ENCODE data around the gene PCYOX1L.
"Not testable (repeated sequence)": the region's sequence is repeated elsewhere in the genome, so short reads cannot be mapped to it uniquely, and the experiment has no call there.

PCYOX1L gene

DNA sequence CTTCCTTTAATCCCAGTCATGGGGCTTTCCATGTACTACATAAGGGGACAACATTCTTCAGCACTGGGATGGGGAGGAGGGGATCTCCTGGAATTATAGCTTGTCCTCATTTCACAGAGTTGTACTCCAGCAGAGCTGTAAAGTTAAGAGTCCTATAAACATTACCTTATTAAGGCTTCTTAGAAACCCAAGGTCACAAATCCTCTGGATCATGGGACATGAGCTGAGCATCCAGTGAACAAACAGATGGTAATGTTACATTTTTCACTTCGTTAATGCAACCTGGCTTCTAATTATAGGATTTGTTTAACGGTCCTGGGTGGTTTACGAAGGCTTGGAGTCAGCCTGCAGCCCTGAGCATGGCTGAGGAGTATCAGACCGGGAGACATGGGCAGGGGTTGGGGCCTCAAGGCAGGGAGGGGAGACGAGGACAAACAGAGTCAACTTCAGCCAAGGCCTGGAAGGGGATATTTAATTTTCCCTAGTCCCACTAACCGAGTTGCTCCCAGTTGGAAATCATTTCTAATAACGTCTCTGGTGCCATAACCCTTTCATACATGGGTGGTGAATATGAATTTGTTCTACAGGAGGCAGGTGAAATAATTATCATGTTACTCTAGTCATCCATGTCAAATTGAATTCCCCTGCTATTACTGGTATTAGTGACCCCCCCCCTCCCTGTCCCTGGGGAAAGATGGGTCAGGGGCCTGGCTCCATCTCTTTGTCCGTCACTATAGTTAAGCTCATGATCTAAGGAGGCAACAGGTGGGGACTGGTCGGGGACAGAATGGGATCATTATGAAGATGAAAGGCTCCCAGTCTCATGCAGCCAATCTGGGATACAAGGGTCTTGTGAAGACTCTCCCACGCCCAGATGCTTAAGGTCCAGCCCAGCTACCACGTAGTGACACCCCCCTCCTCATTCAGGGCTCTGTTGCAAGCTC, 32.0 kb downstream of the PCYOX1L start:
- DNase-seq, result no peak

DNA sequence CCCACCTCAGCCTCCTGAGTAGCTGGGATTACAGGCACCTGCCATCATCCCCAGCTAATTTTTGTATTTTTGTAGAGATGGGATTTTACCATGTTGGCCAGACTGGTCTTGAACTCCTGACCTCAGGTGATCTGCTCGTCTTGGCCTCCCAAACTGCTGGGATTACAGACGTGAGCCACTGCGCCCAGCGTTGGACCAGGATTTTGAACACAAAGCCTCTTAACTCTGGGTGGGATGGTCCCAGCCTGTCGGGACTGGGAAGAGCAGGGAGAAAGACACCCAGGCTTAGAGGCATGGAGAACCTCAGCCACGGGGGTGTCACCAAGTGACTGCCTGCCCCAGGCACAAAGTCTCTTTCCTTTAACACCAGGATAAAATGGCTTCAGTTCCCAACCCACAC, 33.2 kb downstream of the PCYOX1L start:
- DNase-seq, result not testable (repeated sequence)

DNA sequence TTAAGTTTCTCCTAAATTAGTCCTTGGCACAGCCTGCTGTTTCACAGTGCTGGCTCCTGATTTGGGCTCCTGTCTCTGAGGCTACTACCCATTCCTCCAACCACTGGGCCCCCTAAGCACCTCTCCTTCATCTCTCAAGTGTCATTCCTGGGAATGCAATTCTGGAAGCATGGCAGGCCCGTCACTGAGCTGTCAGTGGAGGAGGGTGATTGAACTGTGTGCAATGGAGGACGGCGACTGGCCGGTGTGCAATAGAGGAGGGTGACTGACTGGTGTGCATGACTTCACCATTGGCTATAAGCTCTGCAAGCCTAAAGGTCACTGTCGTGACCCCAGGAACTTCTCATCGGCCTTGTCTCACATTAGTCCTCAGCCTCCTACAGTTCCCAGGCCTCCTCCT, 33.7 kb downstream of the PCYOX1L start:
- DNase-seq, result no peak

DNA sequence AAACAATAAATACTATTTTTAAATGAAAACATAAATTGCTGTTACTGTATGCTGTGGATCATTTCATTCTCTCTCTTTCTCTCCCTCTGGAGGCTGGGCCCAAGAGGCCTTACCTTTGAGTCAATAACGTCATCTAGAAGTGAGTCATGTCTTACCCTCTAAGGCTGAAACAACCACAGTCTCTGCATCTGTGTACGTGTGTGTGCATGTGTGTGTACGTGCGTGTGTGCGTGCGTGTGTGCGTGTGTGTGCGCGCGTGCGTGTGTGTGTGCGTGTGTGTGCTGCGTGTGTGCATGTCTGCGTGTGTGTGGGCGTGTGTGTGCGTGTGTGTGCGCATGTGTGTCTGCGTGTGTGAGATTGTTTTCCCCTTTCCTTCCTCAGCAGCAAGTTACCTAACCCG, 34.9 kb downstream of the PCYOX1L start:
- DNase-seq, result no peak

DNA sequence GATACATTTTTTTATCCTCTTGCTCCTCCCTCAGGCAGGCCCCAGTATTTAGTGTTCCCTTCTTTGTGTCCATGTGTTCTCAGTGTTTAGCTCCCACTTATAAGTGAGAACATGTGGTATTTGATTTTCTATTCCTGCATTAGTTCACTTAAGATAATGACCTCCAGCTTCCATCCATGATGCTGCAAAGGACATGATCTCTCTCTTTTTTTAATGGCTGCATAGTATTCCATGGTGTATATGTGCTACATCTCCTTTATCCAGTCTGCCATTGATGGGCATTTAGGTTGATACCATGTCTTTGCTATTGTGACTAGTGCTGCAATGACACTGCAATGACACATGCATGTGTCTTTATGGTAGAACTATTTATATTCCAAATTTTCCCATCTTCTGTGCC, 37.1 kb downstream of the PCYOX1L start:
- not testable (repeated sequence) for DNase-seq

DNA sequence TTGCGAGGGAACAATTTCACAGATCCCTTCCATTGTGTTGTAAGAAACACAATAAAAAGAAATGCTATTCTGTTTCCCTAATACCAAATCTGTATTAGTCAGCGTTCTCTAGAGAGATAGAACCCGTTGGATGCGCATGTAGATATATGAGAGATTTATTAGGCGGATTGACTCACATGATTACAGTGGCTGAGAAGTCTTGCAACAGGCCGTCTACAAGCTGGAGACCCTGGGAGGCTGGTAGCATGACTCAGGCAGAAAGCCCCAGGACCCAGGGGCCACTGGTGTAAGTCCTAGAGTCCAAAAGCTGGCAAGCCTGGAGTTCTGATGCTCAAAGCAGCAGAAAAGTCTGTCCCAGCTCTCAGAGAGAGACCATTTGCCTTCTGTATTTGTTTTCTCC, 39.7 kb downstream of the PCYOX1L start:
- DNase-seq, result no peak

DNA sequence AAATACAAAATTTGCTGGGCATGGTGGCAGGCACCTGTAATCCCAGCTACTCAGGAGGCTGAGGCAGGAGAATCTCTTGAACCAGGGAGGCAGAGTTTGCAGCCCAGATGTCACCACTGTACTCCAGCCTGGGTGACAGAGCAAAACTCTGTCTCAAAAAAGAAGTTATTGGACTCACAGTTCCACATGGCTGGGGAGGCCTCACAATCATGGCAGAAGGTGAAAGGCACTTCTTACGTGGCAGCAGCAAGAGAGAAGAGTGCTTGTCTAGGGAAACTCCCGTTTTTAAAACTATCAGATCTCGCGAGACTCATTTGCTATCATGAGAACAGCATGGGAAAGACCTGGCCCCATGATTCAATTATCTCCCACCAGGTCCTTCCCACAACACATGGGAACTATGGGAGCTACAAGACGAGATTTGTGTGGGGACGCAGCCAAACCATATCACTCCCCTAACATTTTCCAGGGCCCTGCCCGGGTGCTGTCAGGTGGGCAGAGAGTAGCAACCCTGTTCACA, 41.0 kb downstream of the PCYOX1L start:
- DNase-seq, result not testable (repeated sequence)

DNA sequence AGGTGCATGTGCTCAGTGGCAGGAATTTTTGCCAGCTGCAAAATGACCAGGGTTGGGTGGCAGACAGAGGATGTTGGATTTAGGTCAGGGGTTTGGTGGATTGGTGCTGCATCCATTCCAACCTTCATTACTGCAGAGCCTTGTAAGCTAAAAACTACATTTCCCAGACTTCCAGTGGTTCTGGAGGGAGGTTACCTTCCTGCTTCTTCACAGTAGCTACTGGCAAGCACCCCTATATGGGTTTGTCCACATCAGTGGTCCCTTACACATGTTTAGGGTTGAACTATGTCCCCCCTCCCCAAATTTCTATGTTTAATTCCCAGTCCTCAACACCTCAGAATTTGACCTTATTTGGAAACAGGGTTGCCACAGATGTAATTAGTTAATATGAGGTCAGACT, 41.9 kb downstream of the PCYOX1L start:
- DNase-seq, result no peak

DNA sequence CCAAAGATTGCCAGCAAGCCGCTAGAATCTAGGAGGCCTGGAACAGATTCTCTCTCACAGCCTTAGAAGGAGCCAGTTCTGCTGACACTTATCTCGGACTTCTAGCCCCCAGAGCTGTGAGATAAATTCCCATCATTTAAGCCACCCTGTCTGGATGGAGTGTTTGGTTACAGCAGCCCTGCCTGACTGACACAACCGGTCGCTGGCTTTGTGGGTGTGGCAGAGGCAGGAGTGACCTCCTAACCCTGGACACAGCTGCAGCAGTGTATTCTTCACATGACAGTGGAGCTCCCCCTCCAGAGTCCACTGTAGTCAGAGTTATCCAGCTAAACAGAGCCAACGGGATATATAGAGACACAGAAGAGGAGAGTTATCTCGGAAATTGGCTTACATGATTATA, 42.5 kb downstream of the PCYOX1L start:
- DNase-seq, result no peak

DNA sequence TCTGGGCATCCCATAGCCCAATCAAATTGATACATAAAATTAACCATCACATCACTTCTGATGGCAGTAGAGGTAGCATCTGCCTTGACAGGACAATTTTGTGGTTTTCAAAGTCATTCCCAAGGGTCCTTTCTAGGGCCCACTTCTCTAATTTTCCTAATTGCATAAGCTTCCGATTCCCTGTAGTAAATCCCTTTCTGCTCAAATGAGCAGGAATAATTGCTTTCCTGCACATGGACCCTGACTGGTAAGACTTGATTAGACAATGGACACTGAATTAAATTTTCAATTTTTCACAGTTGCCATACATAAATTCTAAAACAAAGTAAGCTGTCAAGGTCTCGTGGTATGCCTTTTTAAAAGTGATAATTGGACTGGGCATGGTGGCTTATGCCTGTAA, 43.2 kb downstream of the PCYOX1L start:
- DNase-seq, result no peak

DNA sequence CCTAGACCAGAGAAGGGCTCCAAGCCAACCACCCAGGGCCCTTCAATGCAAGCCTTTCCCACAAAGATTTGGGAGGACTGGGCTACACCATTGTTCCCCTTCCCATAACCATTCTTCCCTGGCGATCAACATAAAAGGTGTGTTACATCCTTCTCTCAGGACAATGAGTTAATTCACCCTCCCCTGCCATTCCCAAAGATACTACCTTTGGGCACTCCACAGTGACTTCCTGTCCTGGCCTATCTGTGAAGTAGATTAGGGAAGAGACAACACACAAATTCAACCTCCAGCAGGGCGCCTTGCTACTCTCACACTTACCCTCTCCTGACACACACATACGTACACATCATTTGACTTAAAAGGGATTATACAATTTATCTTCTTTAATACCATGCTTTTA, 44.4 kb downstream of the PCYOX1L start:
- no peak for DNase-seq

DNA sequence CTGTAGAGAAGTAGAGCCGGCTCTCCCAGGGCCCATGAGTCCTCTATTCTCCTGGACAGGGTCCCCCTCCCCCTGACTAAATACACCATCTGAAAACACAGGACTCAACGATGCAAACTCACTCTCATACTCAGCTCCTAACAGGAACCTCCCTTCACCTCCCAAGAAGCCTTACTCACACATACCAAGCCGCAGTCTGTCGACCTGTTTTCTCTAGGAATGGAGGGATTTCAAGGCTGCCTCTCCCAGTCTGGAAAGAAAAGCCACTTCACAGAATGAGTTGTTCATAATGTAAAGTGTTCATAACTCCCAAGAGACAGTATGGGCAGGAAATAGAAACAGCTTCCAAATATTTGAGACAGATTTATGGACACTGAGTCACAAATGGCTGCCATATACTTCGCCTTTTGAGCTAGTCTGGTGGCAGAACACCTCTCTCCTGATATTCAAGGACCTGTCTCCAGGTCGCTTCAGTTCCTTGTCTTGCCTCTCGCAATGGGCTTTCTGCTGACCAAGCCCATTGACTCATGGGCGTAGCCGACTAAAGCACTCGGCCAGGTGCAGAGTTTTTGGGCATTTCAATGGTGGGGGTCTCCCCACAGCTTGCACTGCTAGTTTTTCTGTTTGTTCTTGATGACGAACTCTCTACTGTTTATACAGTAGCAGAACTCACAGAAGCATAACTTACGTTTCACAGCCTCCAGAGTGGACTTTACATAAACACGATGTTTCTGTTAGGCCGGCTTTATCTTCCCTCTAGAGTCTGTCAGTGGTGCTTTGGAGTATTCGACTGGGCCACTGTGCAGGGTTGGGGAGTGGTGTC, 46.3 kb downstream of the PCYOX1L start:
- DNase-seq, result no peak

DNA sequence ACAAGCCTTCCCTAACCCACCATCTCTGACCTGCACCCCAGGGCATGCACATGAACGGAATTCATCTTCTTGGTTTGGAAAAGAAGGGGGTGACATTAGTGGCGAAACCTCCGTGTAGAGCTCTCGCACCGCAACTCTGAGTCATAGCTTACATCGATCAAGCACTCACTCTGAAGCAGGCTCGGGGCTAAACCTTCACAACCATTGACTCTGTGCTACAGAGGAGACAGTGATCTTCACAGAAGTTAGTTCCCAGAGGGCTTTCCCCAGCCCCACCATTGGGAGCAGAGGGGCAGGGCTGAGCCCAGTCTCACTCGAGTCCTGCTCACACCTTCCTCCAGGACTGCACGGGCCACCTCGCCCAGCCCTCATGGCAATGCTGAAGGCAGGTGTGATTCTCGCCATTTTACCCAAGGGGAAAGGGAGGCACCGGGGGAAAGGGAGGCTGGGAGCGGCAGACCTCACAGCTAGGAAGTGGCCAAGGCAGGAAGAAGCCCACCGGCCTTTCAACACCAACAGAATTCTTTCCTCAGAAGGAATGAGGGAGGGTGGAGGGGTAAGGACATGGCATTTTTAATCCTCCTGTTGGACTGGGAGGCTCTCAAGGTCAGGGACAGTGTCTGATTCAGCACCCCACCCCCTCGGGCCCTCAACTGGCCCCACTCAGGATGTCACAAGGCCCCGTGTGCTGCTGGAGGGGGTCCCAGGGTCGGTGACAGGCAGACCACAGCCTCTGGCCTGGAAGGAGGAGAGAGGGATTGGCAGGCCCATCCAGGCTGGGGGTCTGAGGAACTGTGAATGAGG, 47.1 kb downstream of the PCYOX1L start:
- DNase-seq, result no peak

DNA sequence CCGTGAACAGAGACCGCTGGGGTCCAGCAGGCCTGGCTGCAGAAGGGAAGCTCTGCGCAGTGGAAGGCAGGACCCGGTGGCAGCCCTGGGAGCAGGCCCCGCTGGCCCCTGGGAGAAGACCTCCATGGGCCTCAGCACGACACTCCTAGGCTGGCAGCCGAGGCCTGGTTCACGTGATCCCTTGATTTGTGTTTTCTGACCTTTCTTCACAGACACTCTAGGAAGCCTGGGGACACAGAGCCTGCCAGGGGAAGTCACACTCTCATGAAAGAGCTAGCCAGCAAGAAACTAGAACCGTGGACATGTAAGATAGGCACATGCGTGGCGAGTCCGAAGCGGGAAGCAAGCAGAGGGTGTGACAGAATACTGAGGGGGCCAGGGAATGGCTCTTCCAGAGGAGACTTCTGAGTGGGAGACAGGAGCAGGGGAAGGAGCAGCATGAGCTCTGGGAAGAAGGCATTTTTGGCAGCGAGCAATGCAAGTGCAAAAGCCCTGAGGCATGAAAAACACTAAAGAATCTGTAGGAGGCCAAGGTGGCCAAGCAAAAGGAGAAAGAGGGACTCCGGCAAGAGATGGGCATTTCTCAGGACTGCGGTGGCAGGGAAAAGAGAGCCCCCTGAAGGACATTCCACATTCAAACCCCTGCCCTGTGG, 47.8 kb downstream of the PCYOX1L start:
- DNase-seq, result no peak

DNA sequence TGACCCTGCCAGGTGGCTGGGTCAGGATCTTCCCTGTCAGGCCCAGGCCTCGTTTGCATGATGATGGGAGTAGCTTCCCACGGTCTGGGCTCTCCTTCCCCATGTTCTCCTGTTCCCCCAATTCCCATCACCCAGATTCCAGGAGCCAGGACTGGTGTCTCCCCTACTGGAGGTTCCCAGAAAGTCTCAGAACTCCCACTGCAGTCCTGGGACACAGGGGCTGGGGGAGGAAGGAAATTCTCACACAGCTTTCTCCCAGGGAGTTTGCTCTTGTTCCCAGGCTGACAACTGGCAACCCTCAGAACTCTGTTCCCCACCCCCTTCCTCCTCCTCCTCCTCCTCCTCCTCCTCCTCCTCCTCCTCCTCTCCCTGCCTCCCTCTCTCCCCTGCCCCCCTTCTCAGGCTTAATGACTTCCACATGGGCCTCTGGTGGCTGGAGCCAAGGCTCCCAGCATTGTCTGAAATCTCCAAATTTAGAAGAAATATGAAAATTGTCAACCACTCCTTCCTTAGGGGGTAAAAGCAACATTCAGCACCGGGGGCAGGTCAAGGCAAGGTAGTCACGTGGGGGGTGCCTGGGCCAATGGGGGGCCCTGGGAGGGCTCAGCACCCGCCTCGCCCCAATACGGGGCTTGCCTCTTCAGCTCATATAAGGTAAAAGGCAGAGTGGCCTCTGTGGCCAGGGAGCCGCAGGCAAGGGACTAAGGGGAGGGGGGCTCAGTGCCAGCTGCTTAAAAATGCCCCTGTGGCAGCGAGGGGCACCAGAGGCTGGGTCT, 48.5 kb downstream of the PCYOX1L start:
- DNase-seq, result no peak

DNA sequence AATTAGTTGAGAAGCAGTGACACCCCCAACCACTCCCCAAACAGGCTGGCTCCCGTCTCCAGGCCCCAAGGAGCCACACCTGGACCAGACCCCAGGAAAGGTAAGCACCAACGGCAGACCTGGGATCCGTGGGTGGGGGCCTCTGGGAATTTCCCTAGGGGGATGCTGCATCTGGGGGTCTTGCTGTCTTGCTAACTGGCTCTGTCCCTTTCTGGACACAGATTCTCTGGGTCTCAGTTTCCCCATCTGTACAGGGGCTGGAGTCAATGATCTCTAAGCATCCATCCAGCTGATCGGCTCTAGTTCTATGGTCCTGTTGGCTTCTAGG, 49.1 kb downstream of the PCYOX1L start:
- DNase-seq, result no peak

DNA sequence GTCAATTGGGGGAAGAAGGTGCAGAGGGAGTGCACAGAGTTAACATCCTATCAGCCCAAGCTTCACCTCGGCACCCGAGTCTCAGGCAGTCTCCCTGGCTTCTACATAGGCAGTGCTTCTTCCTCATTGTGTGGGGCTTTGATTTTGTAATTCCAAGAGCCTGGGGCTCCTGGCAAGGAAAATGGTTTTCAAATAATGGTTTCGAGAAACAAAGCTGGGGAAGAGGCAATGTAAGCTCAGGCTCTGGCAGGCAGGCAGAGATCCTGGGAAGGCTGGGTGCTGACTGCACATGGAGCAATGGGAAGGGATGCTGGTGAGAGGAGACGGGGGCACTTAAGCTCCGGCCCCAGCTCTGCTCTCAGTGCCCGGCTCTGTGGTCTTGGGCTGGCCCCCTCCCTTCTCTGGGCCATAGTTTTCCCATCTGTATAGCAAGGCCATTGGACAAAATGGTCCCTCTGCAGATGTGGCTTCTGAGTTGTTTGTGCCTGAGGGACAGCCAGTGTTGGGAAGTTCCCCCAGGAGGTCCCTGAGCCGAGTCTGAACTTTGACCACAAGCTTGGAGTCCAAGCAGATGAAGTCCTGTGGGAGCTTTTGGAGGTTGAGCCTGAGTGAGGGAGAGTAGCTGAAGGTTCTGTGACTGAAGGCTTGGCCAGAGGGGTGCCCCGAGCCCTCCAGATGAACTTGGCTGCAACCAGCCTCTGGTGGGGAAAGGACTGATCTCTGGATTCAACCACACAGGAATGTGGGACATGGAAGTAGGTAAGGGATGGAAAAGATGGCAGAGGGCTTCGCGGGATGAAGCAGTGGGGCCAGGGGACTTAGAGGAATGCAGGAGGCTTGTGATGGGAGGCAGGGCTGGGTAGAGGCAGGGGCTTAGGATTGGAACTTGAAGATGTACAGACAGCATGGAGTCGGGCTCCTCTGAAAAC, 49.7 kb downstream of the PCYOX1L start:
- DNase-seq, result no peak

DNA sequence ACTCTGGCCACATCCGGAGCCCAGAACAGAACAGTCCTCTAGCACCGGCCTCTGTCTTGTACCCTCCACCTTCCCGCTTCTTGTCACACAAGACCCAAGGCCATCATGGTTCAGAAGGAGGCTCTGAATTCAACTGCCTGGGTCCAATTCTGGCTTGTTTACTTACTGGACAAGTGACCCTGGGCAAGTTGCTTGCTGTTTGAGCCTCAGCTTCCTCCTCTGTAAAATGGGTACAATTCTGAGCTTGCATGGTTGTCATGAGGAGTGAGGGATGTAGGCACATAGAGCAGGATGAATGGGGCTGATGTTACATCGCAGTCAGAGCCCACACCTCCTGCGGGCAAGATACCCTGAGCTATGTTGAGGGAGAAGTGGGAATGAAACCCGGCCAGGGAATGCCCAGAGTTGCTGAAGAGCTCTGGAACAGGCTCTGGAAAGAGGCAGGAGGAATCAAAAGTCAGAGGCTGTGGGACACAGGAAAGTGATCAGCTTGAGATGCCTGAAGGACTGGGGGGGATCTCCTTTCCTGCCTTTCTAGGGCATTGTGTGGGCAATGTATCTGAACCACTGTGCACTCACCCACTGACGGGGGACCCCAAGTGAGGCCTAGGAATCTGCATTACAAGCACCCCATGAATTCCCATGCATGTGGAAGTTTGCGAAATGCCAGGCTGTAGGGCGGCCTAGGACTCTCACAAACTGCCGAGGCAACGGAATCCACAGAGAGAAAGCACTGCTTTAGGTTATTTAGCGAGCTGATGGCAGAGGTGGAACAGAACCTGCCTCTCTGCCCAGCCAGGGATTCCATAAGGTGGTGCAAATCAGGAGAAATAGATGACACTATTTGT, 50.6 kb downstream of the PCYOX1L start:
- no peak for DNase-seq

DNA sequence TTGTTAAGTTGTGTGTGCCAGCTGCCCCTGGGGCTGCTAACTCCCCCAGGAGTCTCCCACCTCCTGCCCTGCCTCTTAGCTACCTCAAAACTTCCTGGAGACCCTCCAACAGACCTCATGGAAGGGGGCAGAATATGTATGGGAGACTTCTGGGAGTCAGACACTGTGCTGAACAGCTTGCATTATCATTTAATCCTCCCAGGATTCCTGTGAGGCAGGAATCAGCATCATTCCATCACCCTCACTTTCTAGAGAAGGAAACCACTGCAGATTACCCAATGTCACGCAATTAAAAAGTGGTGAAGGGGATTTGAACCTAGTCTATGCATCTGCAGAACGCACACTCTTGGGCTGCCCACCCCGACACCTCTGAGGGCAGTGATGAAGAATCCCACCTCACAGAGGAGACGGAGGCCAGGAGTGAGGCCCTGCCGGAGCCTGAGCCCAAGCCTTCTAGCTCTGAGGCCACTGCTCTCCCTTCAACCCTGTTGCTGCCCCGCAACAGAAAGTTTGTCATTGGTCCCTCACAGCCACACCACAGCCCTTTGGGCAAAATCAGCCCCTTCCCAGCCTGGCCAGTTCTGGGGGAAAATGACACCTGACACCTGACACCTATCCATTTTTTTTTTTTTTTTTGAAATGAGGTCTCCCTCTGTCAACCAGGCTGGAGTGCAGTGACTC, 51.6 kb downstream of the PCYOX1L start:
- DNase-seq, result no peak
